Ectodermal cell (in vitro differentiated cells): Measurements from ENCODE around the gene KRT71.

Experiments used
- H3K27ac ChIP-seq: 2 replicates; pipeline ENCODE4 v1.7.0; 2013; ENCODE audit warnings: mild to moderate bottlenecking, low read depth, low read length; ENCODE audit not compliant: insufficient read depth, poor library complexity, severe bottlenecking
- H3K27me3 ChIP-seq: 2 replicates; pipeline ENCODE4 v1.7.0; 2013; ENCODE audit warnings: mild to moderate bottlenecking, low read length; ENCODE audit not compliant: insufficient read depth, control insufficient read depth, poor library complexity, severe bottlenecking
- H3K36me3 ChIP-seq: one replicate; pipeline ENCODE4 v1.7.0; 2013; ENCODE audit warnings: low read length; ENCODE audit not compliant: control insufficient read depth, insufficient read depth
- H3K4me1 ChIP-seq: one replicate; pipeline ENCODE4 v1.7.0; 2013; ENCODE audit warnings: low read length; ENCODE audit not compliant: control insufficient read depth, insufficient read depth
- H3K4me3 ChIP-seq: 2 replicates; pipeline ENCODE4 v1.7.0; 2013; ENCODE audit warnings: low read depth, low read length, control low read depth; ENCODE audit not compliant: insufficient read depth
- H3K9me3 ChIP-seq: 2 replicates; pipeline ENCODE4 v1.7.0; 2013; ENCODE audit warnings: mild to moderate bottlenecking, low read length, moderate library complexity; ENCODE audit not compliant: control insufficient read depth
- WGBS, 2 experiments: methylation state at CpG; one replicate each; pipeline ENCODE4 v1.1.7; 2013; ENCODE audit warnings: missing lambda C conversion rate in 2 of 2; 5-methylcytosine and 5-hydroxymethylcytosine counted together

KRT71 gene

GRCh38 chr12:52530905-52531304, 22.0 kb downstream of the KRT71 start:
- Histone ChIP-seq H3K4me3 (no peak overlapping the region), H3K27ac (no peak overlapping the region), H3K4me1 (no peaks in the 10 kb centered on the region), H3K36me3 (no peaks in the 10 kb centered on the region), H3K9me3 (no peaks in the 10 kb centered on the region), H3K27me3 (no peaks in the 10 kb centered on the region)
- 89 to 98% methylated on average over 2 of the region's 2 CpGs for WGBS, 2 experiments

- Histone ChIP-seq H3K27me3 (no peaks in the 10 kb centered on the region), H3K9me3 (no peaks in the 10 kb centered on the region), H3K4me3 (no peak overlapping the region), H3K27ac (no peak overlapping the region), H3K36me3 (no peaks in the 10 kb centered on the region), H3K4me1 (no peaks in the 10 kb centered on the region)
- WGBS, 2 experiments: 84 to 89% methylated on average over 2 of the region's 2 CpGs
Measured at GRCh38 chr12:52530366-52530765, 22.6 kb downstream of the KRT71 start.

GRCh38 chr12:52529846-52530245, 23.1 kb downstream of the KRT71 start:
- WGBS, 2 experiments: 89 to 91% methylated on average over 9 of the region's 9 CpGs
- Histone ChIP-seq H3K4me1 (no peaks in the 10 kb centered on the region), H3K36me3 (no peaks in the 10 kb centered on the region), H3K27ac (no peak overlapping the region), H3K9me3 (no peaks in the 10 kb centered on the region), H3K4me3 (no peak overlapping the region), H3K27me3 (no peaks in the 10 kb centered on the region)

- 92 to 93% methylated on average over 2 of the region's 2 CpGs for WGBS, 2 experiments
- Histone ChIP-seq H3K27ac (no peak overlapping the region), H3K4me3 (no peak overlapping the region), H3K27me3 (no peaks in the 10 kb centered on the region), H3K36me3 (no peaks in the 10 kb centered on the region), H3K4me1 (no peaks in the 10 kb centered on the region), H3K9me3 (no peaks in the 10 kb centered on the region)
Measured at GRCh38 chr12:52529417-52529816, 23.5 kb downstream of the KRT71 start.

- no peak overlapping the region for H3K27ac ChIP-seq
- H3K36me3 ChIP-seq: no peaks in the 10 kb centered on the region
- no peak overlapping the region for H3K4me3 ChIP-seq
- no peaks in the 10 kb centered on the region for H3K9me3 ChIP-seq
- no peaks in the 10 kb centered on the region for H3K4me1 ChIP-seq
- WGBS, 2 experiments: 92 to 94% methylated on average over 8 of the region's 8 CpGs
- no peaks in the 10 kb centered on the region for H3K27me3 ChIP-seq
Measured at GRCh38 chr12:52528641-52529143, 24.3 kb downstream of the KRT71 start.

GRCh38 chr12:52527121-52527800, 25.7 kb downstream of the KRT71 start:
- Histone ChIP-seq H3K4me3 (no peak overlapping the region), H3K4me1 (no peaks in the 10 kb centered on the region), H3K27ac (no peak overlapping the region), H3K27me3 (no peaks in the 10 kb centered on the region), H3K9me3 (no peaks in the 10 kb centered on the region), H3K36me3 (no peaks in the 10 kb centered on the region)
- 67 to 68% methylated on average over 4 of the region's 4 CpGs for WGBS, 2 experiments

- Histone ChIP-seq H3K9me3 (no peaks in the 10 kb centered on the region), H3K4me3 (no peak overlapping the region), H3K27ac (no peak overlapping the region), H3K36me3 (no peaks in the 10 kb centered on the region), H3K27me3 (no peaks in the 10 kb centered on the region), H3K4me1 (no peaks in the 10 kb centered on the region)
- WGBS, 2 experiments: 80 to 82% methylated on average over 8 of the region's 8 CpGs
Measured at GRCh38 chr12:52526511-52526951, 26.4 kb downstream of the KRT71 start.

GRCh38 chr12:52525661-52526499, 27.1 kb downstream of the KRT71 start:
- Histone ChIP-seq H3K9me3 (no peaks in the 10 kb centered on the region), H3K4me1 (no peaks in the 10 kb centered on the region), H3K27ac (no peak overlapping the region), H3K27me3 (no peaks in the 10 kb centered on the region), H3K4me3 (no peak overlapping the region), H3K36me3 (no peaks in the 10 kb centered on the region)
- 85 to 87% methylated on average over 13 of the region's 13 CpGs for WGBS, 2 experiments

- WGBS, 2 experiments: 94 to 98% methylated on average over 5 of the region's 5 CpGs
- Histone ChIP-seq H3K9me3 (no peaks in the 10 kb centered on the region), H3K27ac (no peak overlapping the region), H3K4me1 (no peaks in the 10 kb centered on the region), H3K4me3 (no peak overlapping the region), H3K27me3 (no peaks in the 10 kb centered on the region), H3K36me3 (no peaks in the 10 kb centered on the region)
Measured at GRCh38 chr12:52524898-52525591, 27.9 kb downstream of the KRT71 start.
